ENCODE data around the gene IFI27. TPM values are rescaled to one million over a fixed set of nuclear protein-coding genes. Genes with fewer than 3 reads are reported as not detected.

IFI27 gene
- polyA plus RNA-seq, 2 of the 4 experiments (the other 2 are of a cell fraction), result 0.76 to 2.2 TPM

DNA sequence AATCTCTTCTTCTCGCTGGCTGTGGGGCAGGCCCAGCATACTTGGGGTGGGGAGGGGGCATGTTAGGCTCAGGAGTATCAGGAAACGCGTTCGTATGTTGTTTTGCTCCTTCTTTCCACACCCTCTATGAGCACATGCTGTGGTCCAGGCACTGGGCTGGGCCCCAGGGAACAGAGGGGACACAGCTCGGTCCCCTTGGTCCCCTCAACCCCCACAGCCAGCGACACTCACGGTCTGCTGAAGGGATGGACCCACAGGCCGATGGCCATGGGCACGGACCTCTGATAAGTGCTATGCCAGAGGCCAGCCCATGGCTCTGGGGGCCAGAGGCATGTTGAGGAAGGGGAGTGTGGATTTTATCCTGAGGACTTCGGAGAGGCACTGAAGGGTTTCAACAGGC lies 6.2 kb downstream of the IFI27 start:
- H3K4me3 ChIP-seq, result no peak overlapping the region
- DNase-seq (ENCODE audit: low read depth in 1 of 2, low spot score in 1 of 2) (no peak), ATAC-seq (no peak), FAIRE-seq (no peak)
- 46% methylated on average over 8 of the region's 10 CpGs for WGBS (ENCODE audit: missing lambda C conversion rate)
- no peak for TF ChIP-seq MAZ (IDR thresholded peaks at IDR 0.05; ENCODE audit: borderline replicate concordance, low read depth, low read length)
- TF ChIP-seq, protein P1, sequence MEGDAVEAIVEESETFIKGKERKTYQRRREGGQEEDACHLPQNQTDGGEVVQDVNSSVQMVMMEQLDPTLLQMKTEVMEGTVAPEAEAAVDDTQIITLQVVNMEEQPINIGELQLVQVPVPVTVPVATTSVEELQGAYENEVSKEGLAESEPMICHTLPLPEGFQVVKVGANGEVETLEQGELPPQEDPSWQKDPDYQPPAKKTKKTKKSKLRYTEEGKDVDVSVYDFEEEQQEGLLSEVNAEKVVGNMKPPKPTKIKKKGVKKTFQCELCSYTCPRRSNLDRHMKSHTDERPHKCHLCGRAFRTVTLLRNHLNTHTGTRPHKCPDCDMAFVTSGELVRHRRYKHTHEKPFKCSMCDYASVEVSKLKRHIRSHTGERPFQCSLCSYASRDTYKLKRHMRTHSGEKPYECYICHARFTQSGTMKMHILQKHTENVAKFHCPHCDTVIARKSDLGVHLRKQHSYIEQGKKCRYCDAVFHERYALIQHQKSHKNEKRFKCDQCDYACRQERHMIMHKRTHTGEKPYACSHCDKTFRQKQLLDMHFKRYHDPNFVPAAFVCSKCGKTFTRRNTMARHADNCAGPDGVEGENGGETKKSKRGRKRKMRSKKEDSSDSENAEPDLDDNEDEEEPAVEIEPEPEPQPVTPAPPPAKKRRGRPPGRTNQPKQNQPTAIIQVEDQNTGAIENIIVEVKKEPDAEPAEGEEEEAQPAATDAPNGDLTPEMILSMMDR (IDR thresholded peaks at IDR 0.05), result no peak
- TF ChIP-seq, protein P2, sequence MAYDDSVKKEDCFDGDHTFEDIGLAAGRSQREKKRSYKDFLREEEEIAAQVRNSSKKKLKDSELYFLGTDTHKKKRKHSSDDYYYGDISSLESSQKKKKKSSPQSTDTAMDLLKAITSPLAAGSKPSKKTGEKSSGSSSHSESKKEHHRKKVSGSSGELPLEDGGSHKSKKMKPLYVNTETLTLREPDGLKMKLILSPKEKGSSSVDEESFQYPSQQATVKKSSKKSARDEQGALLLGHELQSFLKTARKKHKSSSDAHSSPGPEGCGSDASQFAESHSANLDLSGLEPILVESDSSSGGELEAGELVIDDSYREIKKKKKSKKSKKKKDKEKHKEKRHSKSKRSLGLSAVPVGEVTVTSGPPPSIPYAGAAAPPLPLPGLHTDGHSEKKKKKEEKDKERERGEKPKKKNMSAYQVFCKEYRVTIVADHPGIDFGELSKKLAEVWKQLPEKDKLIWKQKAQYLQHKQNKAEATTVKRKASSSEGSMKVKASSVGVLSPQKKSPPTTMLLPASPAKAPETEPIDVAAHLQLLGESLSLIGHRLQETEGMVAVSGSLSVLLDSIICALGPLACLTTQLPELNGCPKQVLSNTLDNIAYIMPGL (CRISPR knock-in tag; IDR thresholded peaks at IDR 0.05; ENCODE audit: borderline replicate concordance), result no peak
- no peak for TF ChIP-seq NPAS2 (CRISPR knock-in tag; IDR thresholded peaks at IDR 0.05; ENCODE audit: borderline replicate concordance)
- no peak for TF ChIP-seq POLR2AphosphoS2 (conservative IDR thresholded peaks at IDR 0.05; ENCODE audit: low read length)
- no peak for TF ChIP-seq FOXS1 (CRISPR knock-in tag; IDR thresholded peaks at IDR 0.05)
- H3K9me3 ChIP-seq, result peaks cover 13% of the 10 kb centered on the region; the same call in 1 of the 3 replicates
- ChIA-PET CTCF (interaction anchor here (1.0 to 3.0 kb wide), 2 partner anchors 20 to 81 kb away, joined by 4 to 17 read pairs; no protein-coding TSS in a partner anchor), POLR2A (no interaction called here)
- no peak overlapping the region for H3K27ac ChIP-seq
- H3K4me1 ChIP-seq, result no peaks in the 10 kb centered on the region
- no peak overlapping the region for H3K4me2 ChIP-seq

DNA sequence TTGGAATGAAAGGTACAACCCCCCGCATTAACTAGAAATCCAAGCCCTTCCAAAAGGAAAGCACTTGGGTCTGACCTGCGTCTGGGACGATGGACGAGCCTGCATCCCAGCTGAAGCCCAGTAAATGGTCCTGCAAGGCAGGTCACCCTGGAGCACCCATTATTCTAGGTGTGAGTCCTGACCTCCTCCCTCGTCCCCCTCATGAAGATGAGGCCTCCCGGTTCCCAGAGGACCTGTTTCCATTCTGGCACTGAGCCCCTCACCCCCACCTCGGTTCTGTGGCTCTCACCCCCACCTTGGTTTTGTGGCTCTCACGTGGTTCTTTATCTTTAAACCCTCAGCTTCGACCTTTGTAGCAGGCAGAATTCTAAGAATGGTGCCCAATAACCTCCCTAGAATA lies 7.3 kb downstream of the IFI27 start:
- 24% methylated on average over 9 of the region's 9 CpGs for WGBS (ENCODE audit: missing lambda C conversion rate)
- ChIA-PET POLR2A (no interaction called here), CTCF (no interaction called here)
- no peak overlapping the region for H3K4me3 ChIP-seq
- TF ChIP-seq RFX5 (IDR thresholded peaks at IDR 0.05) (no peak), TP53 (CRISPR knock-in tag; IDR thresholded peaks at IDR 0.05) (no peak), KDM1A (IDR thresholded peaks at IDR 0.05; ENCODE audit: low read depth) (no peak), TFCP2L1 (CRISPR knock-in tag; IDR thresholded peaks at IDR 0.05) (no peak)
- H3K27ac ChIP-seq, result no peak overlapping the region
- no peak overlapping the region for H3K4me2 ChIP-seq
- H3K9me3 ChIP-seq, result peaks cover 13% of the 10 kb centered on the region; the same call in 1 of the 3 replicates
- no peaks in the 10 kb centered on the region for H3K4me1 ChIP-seq
- DNase-seq (ENCODE audit: low read depth in 1 of 2, low spot score in 1 of 2) (no peak), FAIRE-seq (no peak), ATAC-seq (no peak)

DNA sequence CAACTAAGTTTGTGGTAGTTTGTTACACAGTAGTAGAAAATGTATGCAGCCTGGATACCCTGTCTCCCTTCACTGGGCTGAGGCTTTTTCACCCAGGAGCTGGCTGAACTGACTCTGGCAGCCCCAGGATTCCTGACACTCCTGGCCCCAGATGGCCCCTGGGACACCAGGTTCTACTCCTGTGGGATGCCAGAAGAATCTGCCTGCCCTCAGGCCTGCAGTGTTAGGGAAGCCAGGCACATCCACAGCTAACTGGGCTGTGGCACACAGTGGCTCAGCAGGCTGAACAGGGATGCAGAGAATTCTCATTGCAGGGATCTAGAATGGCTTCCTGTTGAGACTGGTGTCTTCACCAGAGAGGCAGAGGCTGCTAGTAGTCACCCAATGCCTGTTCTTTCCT lies 8.5 kb downstream of the IFI27 start:
- FAIRE-seq, result no peak
- TF ChIP-seq NFE2L2 (conservative IDR thresholded peaks at IDR 0.05; ENCODE audit: low read length) (no peak), JUNB (IDR thresholded peaks at IDR 0.05) (no peak), POLR2AphosphoS2 (conservative IDR thresholded peaks at IDR 0.05; ENCODE audit: low read length) (no peak), ZC3H11A (IDR thresholded peaks at IDR 0.05) (no peak), HOXB13 (CRISPR knock-in tag; IDR thresholded peaks at IDR 0.05; ENCODE audit: low read depth) (no peak), USF2 (IDR thresholded peaks at IDR 0.05) (no peak), CHD4 (IDR thresholded peaks at IDR 0.05; ENCODE audit: borderline replicate concordance) (no peak), FOSB (CRISPR knock-in tag; IDR thresholded peaks at IDR 0.05) (no peak), JUN (IDR thresholded peaks at IDR 0.05) (no peak), HDAC2 (IDR thresholded peaks at IDR 0.05) (no peak), MAFK (IDR thresholded peaks at IDR 0.05; ENCODE audit: partially characterized antibody) (no peak), MAX (IDR thresholded peaks at IDR 0.05) (no peak), FOXS1 (CRISPR knock-in tag; IDR thresholded peaks at IDR 0.05) (no peak)
- TF ChIP-seq, protein P1 (IDR thresholded peaks at IDR 0.05), result no peak
- TF ChIP-seq, protein P3, sequence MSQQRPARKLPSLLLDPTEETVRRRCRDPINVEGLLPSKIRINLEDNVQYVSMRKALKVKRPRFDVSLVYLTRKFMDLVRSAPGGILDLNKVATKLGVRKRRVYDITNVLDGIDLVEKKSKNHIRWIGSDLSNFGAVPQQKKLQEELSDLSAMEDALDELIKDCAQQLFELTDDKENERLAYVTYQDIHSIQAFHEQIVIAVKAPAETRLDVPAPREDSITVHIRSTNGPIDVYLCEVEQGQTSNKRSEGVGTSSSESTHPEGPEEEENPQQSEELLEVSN (IDR thresholded peaks at IDR 0.05; ENCODE audit: borderline replicate concordance, low read depth), result no peak
- POLR2A ChIA-PET, result no interaction called here
- Histone ChIP-seq H3K9me3 (peaks cover 13% of the 10 kb centered on the region; the same call in 1 of the 3 replicates), H3K4me3 (no peak overlapping the region), H3K4me2 (no peak overlapping the region), H3K4me1 (no peaks in the 10 kb centered on the region), H3K27ac (no peak overlapping the region)
- DNase-seq (ENCODE audit: low read depth in 1 of 2, low spot score in 1 of 2), result no peak
- CTCF ChIA-PET, result interaction anchor here (0.6 to 1.6 kb wide), 3 partner anchors 14 to 167 kb away, joined by 3 to 4 read pairs (median 3); no protein-coding TSS in a partner anchor
- no peak for ATAC-seq

Measured in A549 (cell line).